ENCODE results near the gene SPAG16.

- no peak for TF ChIP-seq GATA2 (IDR thresholded peaks at IDR 0.05; ENCODE audit: low read depth, low read length)
- TF ChIP-seq GATA3 (IDR thresholded peaks at IDR 0.05; ENCODE audit: low read depth, low read length): no peak
These were observed 171.2 kb downstream of the SPAG16 start for GRCh38 chr2:213455316-213456008.

Measured in SH-SY5Y (cell line).